Hepatocyte (in vitro differentiated cells): ENCODE results near the gene CASP14. TPM values are rescaled to one million over a fixed set of nuclear protein-coding genes. Genes with fewer than 3 reads are reported as not detected.
A peak's percentile ranks its signal among the peaks of the same experiment; 100 is the strongest.

Experiments used
- DNase-seq: peaks from one replicate; pipeline ENCODE4 v3.0.0-alpha.2; 2016; ENCODE audit warnings: low spot score
- H2AFZ ChIP-seq: fragments of 200-600 bp; sonication (generic); 2 replicates; pipeline ENCODE4 v1.6.0; 2016; ENCODE audit warnings: antibody characterized with exemption, mild to moderate bottlenecking
- H3K27ac ChIP-seq: fragments of 200-600 bp; sonication (generic); 2 replicates; pipeline ENCODE4 v1.5.1; 2016; ENCODE audit warnings: mild to moderate bottlenecking
- H3K27me3 ChIP-seq: fragments of 200-600 bp; sonication (generic); 2 replicates; pipeline ENCODE4 v1.6.1; 2016
- H3K36me3 ChIP-seq: fragments of 200-600 bp; sonication (generic); replicated peaks from 2 replicates; pipeline ENCODE4 v1.5.1; 2016; ENCODE audit warnings: low read depth; ENCODE audit not compliant: insufficient read depth
- H3K4me1 ChIP-seq: fragments of 200-600 bp; sonication (generic); 2 replicates; pipeline ENCODE4 v1.5.1; 2016; ENCODE audit warnings: mild to moderate bottlenecking, moderate library complexity; ENCODE audit not compliant: insufficient read depth
- H3K4me2 ChIP-seq: fragments of 200-600 bp; sonication (generic); 2 replicates; pipeline ENCODE4 v1.6.0; 2016
- H3K4me3 ChIP-seq: fragments of 200-600 bp; sonication (generic); 2 replicates; pipeline ENCODE4 v1.5.1; 2016; ENCODE audit warnings: mild to moderate bottlenecking
- H3K79me2 ChIP-seq: fragments of 200-600 bp; sonication (generic); 2 replicates; pipeline ENCODE4 v1.6.0; 2017; ENCODE audit warnings: mild to moderate bottlenecking
- H3K9me2 ChIP-seq: fragments of 200-600 bp; sonication (generic); replicated peaks from 2 replicates; pipeline ENCODE4 v1.6.0; 2017; ENCODE audit warnings: mild to moderate bottlenecking; ENCODE audit not compliant: insufficient read depth
- H3K9me3 ChIP-seq: fragments of 200-600 bp; sonication (generic); 2 replicates; pipeline ENCODE4 v1.5.1; 2016; ENCODE audit warnings: low read depth, mild to moderate bottlenecking
- H4K20me1 ChIP-seq: fragments of 200-600 bp; sonication (generic); 2 replicates; pipeline ENCODE4 v1.6.0; 2016; ENCODE audit warnings: mild to moderate bottlenecking; ENCODE audit not compliant: insufficient read depth, poor library complexity, severe bottlenecking
- EZH2 ChIP-seq: fragments of 200-600 bp; sonication (generic); IDR thresholded peaks from 2 replicates; pipeline ENCODE4 v1.6.1; 2016; ENCODE audit warnings: antibody characterized with exemption, mild to moderate bottlenecking, borderline replicate concordance
- EZH2phosphoT487 ChIP-seq: fragments of 200-600 bp; sonication (generic); IDR thresholded peaks from one replicate; pipeline ENCODE4 v1.6.1; 2018; ENCODE audit warnings: antibody characterized with exemption, mild to moderate bottlenecking, low read depth, moderate library complexity; ENCODE audit not compliant: unreplicated experiment, severe bottlenecking
- WGBS: methylation state at CpG from one replicate; pipeline ENCODE4 v1.1.6; 2016; ENCODE audit warnings: low lambda C conversion rate; ENCODE audit errors: missing lambda C conversion rate; 5-methylcytosine and 5-hydroxymethylcytosine counted together
- polyA plus RNA-seq: library from polyadenylated mRNA; unstranded; fragments of >200 nt; fragmentation: Nextera tagmentation; extraction: Ambion mirVana; gene quantifications from 2 replicates; pipeline ENCODE4 v1.2.1, GENCODE V29; 2016
- total RNA-seq: library from RNA; depleted of rRNA; stranded (reverse); fragments of >200 nt; gene quantifications from 2 replicates; pipeline ENCODE4 v1.2.3, GENCODE V29; 2014
- TF ChIP-seq, protein P1 (sequence below): fragments of 200-600 bp; sonication (generic); IDR thresholded peaks from 2 replicates; pipeline ENCODE4 v1.5.1; 2016; ENCODE audit warnings: antibody characterized with exemption, mild to moderate bottlenecking; ENCODE audit not compliant: poor library complexity

The CASP14 gene
- total and polyA plus RNA-seq, 2 experiments from 2014 or later: not detected

GRCh38 chr19:15107061-15108010 lies 58.1 kb downstream of the CASP14 start, which contains the start of gene SYDE1:
Gene SYDE1, plus strand, starts transcription at chr19:15107401. Its CDS starts 33 bp downstream, at chr19:15107434.
- no peaks in the 10 kb centered on the region for H3K36me3 ChIP-seq
- H3K79me2 ChIP-seq: peaks cover 12% of the 10 kb centered on the region
- H3K9me2 ChIP-seq: no peaks in the 10 kb centered on the region
- peaks cover 5% of the 10 kb centered on the region for H3K27me3 ChIP-seq
- H3K4me3 ChIP-seq: peak within 1 kb of the TSS; percentile 99
- H4K20me1 ChIP-seq: no peaks in the 10 kb centered on the region
- WGBS: 6% methylated on average over 16 of the region's 78 CpGs
- H3K4me1 ChIP-seq: no peaks in the 10 kb centered on the region
- peak; percentile 66 for DNase-seq
- peak within 1 kb of the TSS; percentile 86 for H2AFZ ChIP-seq
- H3K9me3 ChIP-seq: no peaks in the 10 kb centered on the region
- peak within 1 kb of the TSS; percentile 99 for H3K27ac ChIP-seq
- TF ChIP-seq, protein P1, sequence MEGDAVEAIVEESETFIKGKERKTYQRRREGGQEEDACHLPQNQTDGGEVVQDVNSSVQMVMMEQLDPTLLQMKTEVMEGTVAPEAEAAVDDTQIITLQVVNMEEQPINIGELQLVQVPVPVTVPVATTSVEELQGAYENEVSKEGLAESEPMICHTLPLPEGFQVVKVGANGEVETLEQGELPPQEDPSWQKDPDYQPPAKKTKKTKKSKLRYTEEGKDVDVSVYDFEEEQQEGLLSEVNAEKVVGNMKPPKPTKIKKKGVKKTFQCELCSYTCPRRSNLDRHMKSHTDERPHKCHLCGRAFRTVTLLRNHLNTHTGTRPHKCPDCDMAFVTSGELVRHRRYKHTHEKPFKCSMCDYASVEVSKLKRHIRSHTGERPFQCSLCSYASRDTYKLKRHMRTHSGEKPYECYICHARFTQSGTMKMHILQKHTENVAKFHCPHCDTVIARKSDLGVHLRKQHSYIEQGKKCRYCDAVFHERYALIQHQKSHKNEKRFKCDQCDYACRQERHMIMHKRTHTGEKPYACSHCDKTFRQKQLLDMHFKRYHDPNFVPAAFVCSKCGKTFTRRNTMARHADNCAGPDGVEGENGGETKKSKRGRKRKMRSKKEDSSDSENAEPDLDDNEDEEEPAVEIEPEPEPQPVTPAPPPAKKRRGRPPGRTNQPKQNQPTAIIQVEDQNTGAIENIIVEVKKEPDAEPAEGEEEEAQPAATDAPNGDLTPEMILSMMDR: no peak
- TF ChIP-seq EZH2phosphoT487 (no peak), EZH2 (no peak)
- peak within 1 kb of the TSS; percentile 96 for H3K4me2 ChIP-seq

Other genes starting within 250 kb of the CASP14 start
- gene OR7A5, start 214.3 kb upstream of the CASP14 start, total RNA-seq: not detected in 2 replicates
- 0.12 TPM in 1 of 2 replicates, not detected in the other for gene OR7A5, start 214.3 kb upstream of the CASP14 start, polyA plus RNA-seq
- 0.03 TPM in 1 of 2 replicates, not detected in the other for gene OR7C1, start 214.3 kb upstream of the CASP14 start, total RNA-seq
- gene OR7C1, start 214.3 kb upstream of the CASP14 start, polyA plus RNA-seq: 0.02 and 1.2 TPM in 2 replicates
- gene OR7A10, start 200.6 kb upstream of the CASP14 start, total RNA-seq: not detected in 2 replicates
- gene OR7A10, start 200.6 kb upstream of the CASP14 start, polyA plus RNA-seq: not detected in 2 replicates
- not detected in 2 replicates for gene OR7A17, start 163.3 kb upstream of the CASP14 start, total RNA-seq
- gene OR7A17, start 163.3 kb upstream of the CASP14 start, polyA plus RNA-seq: not detected in 2 replicates
- not detected in 2 replicates for gene OR7C2, start 108.0 kb upstream of the CASP14 start, total RNA-seq
- not detected in 2 replicates for gene OR7C2, start 108.0 kb upstream of the CASP14 start, polyA plus RNA-seq
- 1.2 and 8.1 TPM in 2 replicates for gene SLC1A6, start 69.6 kb upstream of the CASP14 start, total RNA-seq
- 4.6 and 7.1 TPM in 2 replicates for gene SLC1A6, start 69.6 kb upstream of the CASP14 start, polyA plus RNA-seq
- not detected in 2 replicates for gene OR1I1, start 32.7 kb downstream of the CASP14 start, total RNA-seq
- gene OR1I1, start 32.7 kb downstream of the CASP14 start, polyA plus RNA-seq: not detected in 2 replicates
- 14.5 and 17.8 TPM in 2 replicates for gene SYDE1, start 57.9 kb downstream of the CASP14 start, total RNA-seq
- 15.2 and 18.5 TPM in 2 replicates for gene SYDE1, start 57.9 kb downstream of the CASP14 start, polyA plus RNA-seq
- 17.2 and 25.2 TPM in 2 replicates for gene NOTCH3, start 151.5 kb downstream of the CASP14 start, total RNA-seq
- 30.0 and 34.8 TPM in 2 replicates for gene NOTCH3, start 151.5 kb downstream of the CASP14 start, polyA plus RNA-seq
- gene EPHX3, start 183.0 kb downstream of the CASP14 start, total RNA-seq: 0.36 and 1.6 TPM in 2 replicates
- gene EPHX3, start 183.0 kb downstream of the CASP14 start, polyA plus RNA-seq: 3.5 and 3.6 TPM in 2 replicates